ENCODE results near the gene DHDDS. TPM values are rescaled to one million over a fixed set of nuclear protein-coding genes. Genes with fewer than 3 reads are reported as not detected.

The DHDDS gene
- polyA plus RNA-seq, 3 donors, result 21.3 to 27.4 (median 24.0) TPM

DNA sequence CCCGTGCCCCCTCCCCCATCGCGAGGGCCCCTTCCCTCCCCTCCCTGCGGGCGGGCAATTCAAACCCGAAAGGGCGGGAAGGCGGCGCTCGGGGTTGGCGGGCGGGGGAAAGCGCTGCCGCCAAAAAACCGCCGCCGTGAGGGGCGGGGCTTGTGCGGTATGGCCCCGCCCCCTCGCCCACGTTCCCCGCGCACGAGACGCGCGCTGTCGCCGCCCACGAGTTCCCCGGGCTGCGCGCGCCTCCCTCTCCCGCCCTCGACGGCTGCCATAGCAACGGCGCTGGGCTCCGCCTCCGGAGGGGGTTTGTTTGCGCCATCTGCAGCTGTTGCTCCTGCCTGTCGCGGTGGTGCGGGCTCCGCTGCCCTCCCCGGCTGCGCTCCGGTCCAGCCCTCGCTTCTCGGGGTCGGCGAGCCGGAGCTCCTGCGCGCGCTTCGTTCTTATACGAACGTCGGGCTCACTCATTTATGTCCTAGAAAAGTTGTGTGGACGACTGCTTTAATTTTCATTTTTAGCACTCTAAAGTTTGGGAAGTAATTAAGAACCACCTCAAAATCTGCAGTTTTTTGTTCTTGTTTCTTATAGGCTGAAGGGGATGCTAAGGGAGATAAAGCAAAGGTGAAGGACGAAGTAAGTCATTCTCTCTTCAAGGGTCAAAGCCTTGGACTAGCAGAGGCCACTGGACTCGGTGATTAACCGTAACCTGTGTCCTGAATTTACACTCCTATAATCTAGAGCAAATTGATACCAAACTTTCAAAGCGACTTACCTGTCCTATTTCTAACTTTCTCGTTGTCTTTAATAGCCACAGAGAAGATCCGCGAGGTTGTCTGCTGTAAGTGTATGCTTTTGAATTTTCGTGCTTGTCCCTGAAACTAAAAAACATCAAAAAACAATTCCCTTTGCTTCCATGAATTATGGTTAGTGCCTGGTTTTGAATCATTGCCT, 41.1 kb downstream of the DHDDS start:
- intact Hi-C loops (cut with micrococcal nuclease), result loop anchor here in 1 of 2 donors (2.0 kb wide), 2 partner anchors 28 to 40 kb away; partner anchors contain the start of gene DHDDS
- H3K36me3 Mint-ChIP-seq, result peaks cover 45 to 59% of the 10 kb centered on the region in 2 donors
- Histone ChIP-seq H3K36me3 (replicated peaks in 1 of 2; ENCODE audit: control insufficient read depth in 1 of 2, insufficient read depth in 2 of 2, low read length in 2 of 2) (peaks cover 32 to 52% of the 10 kb centered on the region in 2 donors), H3K4me2 (replicated peaks; ENCODE audit: extremely low read depth, low read length, poor library complexity, severe bottlenecking) (peak overlapping the region; percentile 99), H2AFZ (ENCODE audit: insufficient read depth, low read depth, low read length, poor library complexity, severe bottlenecking) (peak overlapping the region; percentile 79), H3K9me3 (replicated peaks in 1 of 2; ENCODE audit: control insufficient read depth in 1 of 2, insufficient read depth in 1 of 2, low read length in 2 of 2) (no peaks in the 10 kb centered on the region), H3K27ac (ENCODE audit: low read depth in 1 of 2, low read length in 2 of 2) (peak overlapping the region; percentile 86 to 90), H3K4me1 (ENCODE audit: control insufficient read depth in 1 of 2, insufficient read depth in 2 of 2, low read length in 2 of 2) (peaks cover 37 to 47% of the 10 kb centered on the region in 2 donors), H3K79me2 (ENCODE audit: insufficient read depth, low read length) (peaks cover 51% of the 10 kb centered on the region), H3K4me3 (replicated peaks in 1 of 3; ENCODE audit: low read depth in 2 of 3, low read length in 3 of 3) (peak overlapping the region; percentile 51 to 92 (median 81)), H3K27me3 (ENCODE audit: control insufficient read depth in 2 of 2, insufficient read depth in 2 of 2, low read length in 2 of 2) (no peaks in the 10 kb centered on the region), H3K9ac (ENCODE audit: insufficient read depth, low read length, poor library complexity, severe bottlenecking) (peak overlapping the region; percentile 90), H4K20me1 (ENCODE audit: insufficient read depth, low read length) (peaks cover 78% of the 10 kb centered on the region)
- no peak for TF ChIP-seq CTCF (IDR thresholded peaks at IDR 0.05)
- H3K4me1 Mint-ChIP-seq, result peaks cover 52% of the 10 kb centered on the region
- H3K4me3 Mint-ChIP-seq, result peak overlapping the region; percentile 93 to 96
- peak overlapping the region; percentile 78 to 93 (median 87) for H3K27ac Mint-ChIP-seq
- no peaks in the 10 kb centered on the region for H3K9me3 Mint-ChIP-seq
- 2% methylated on average over 52 of the region's 71 CpGs for WGBS (ENCODE audit: insufficient coverage)
- peak; percentile 93 to 95 (median 93) for DNase-seq
- peaks cover 0 to 3% (median 0%) of the 10 kb centered on the region in 3 donors for H3K27me3 Mint-ChIP-seq (ENCODE audit: low read depth in 3 of 3)

GRCh38 chr1:26474818-26475217, 42.7 kb downstream of the DHDDS start:
- Mint-ChIP-seq H3K4me1 (peaks cover 43% of the 10 kb centered on the region), H3K27me3 (ENCODE audit: low read depth in 3 of 3) (peaks cover 0 to 3% (median 0%) of the 10 kb centered on the region in 3 donors), H3K36me3 (peaks cover 43 to 55% of the 10 kb centered on the region in 2 donors), H3K4me3 (no peak overlapping the region), H3K9me3 (no peaks in the 10 kb centered on the region), H3K27ac (no peak overlapping the region)
- Histone ChIP-seq H3K9ac (ENCODE audit: insufficient read depth, low read length, poor library complexity, severe bottlenecking) (no peak overlapping the region), H3K4me3 (replicated peaks in 1 of 3; ENCODE audit: low read depth in 2 of 3, low read length in 3 of 3) (no peak overlapping the region), H3K9me3 (replicated peaks in 1 of 2; ENCODE audit: control insufficient read depth in 1 of 2, insufficient read depth in 1 of 2, low read length in 2 of 2) (no peaks in the 10 kb centered on the region), H3K27ac (ENCODE audit: low read depth in 1 of 2, low read length in 2 of 2) (peak overlapping the region in 1 of 2 donors; percentile 86), H4K20me1 (ENCODE audit: insufficient read depth, low read length) (peaks cover 64% of the 10 kb centered on the region), H2AFZ (ENCODE audit: insufficient read depth, low read depth, low read length, poor library complexity, severe bottlenecking) (no peak overlapping the region), H3K36me3 (replicated peaks in 1 of 2; ENCODE audit: control insufficient read depth in 1 of 2, insufficient read depth in 2 of 2, low read length in 2 of 2) (peaks cover 38 to 52% of the 10 kb centered on the region in 2 donors), H3K4me1 (ENCODE audit: control insufficient read depth in 1 of 2, insufficient read depth in 2 of 2, low read length in 2 of 2) (peaks cover 32 to 41% of the 10 kb centered on the region in 2 donors), H3K4me2 (replicated peaks; ENCODE audit: extremely low read depth, low read length, poor library complexity, severe bottlenecking) (no peak overlapping the region), H3K27me3 (ENCODE audit: control insufficient read depth in 2 of 2, insufficient read depth in 2 of 2, low read length in 2 of 2) (no peaks in the 10 kb centered on the region), H3K79me2 (ENCODE audit: insufficient read depth, low read length) (peaks cover 36% of the 10 kb centered on the region)
- DNase-seq, result no peak
- WGBS (ENCODE audit: insufficient coverage), result 100% methylated on average over 1 of the region's 1 CpG
- intact Hi-C loops (cut with micrococcal nuclease), result no loop called here
- no peak for TF ChIP-seq CTCF (IDR thresholded peaks at IDR 0.05)
